Keratinocyte (primary cell): ENCODE results near the gene PTH.

Source experiments
- EZH2 ChIP-seq: IDR thresholded peaks from one replicate; pipeline ENCODE4 v1.6.1; 2012; ENCODE audit warnings: inconsistent platforms, mild to moderate bottlenecking, low read length, moderate library complexity
- TF ChIP-seq, protein P1 (sequence below), 3 experiments: IDR thresholded peaks in 1 of 3; conservative IDR thresholded peaks in 1 of 3; optimal IDR thresholded peaks in 1 of 3; 2 replicates in 2 of 3; 3 replicates in 1 of 3; pipeline versions ENCODE3 to v1.5.1; 2011; ENCODE audit warnings: low read length in 3 of 3, mild to moderate bottlenecking in 3 of 3, moderate library complexity in 2 of 3, control low read depth in 1 of 3, inconsistent platforms in 1 of 3; ENCODE audit not compliant: insufficient read depth in 2 of 3; ENCODE audit errors: extremely low read depth in 1 of 3

DNA sequence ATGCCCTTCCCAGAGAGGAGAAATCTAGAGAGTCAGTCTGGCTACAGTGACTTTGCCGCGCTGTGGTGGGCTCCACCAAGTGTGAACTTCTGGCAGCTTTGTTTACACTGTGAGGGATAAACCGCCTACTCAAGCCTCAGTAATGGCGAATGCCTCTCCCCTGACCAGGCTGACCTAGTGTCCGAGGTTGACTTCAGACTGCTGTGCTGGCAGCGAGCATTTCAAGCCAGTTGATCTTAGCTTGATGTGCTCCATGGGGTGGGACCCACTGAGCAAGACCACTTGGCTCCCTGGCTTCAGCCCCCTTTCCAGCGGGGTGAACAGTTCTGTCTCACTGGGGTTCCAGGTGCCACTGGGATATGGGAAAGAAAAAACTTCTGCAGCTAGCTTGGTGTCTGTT, 38.6 kb upstream of the PTH start:
- TF ChIP-seq EZH2: no peak
- TF ChIP-seq, protein P1, sequence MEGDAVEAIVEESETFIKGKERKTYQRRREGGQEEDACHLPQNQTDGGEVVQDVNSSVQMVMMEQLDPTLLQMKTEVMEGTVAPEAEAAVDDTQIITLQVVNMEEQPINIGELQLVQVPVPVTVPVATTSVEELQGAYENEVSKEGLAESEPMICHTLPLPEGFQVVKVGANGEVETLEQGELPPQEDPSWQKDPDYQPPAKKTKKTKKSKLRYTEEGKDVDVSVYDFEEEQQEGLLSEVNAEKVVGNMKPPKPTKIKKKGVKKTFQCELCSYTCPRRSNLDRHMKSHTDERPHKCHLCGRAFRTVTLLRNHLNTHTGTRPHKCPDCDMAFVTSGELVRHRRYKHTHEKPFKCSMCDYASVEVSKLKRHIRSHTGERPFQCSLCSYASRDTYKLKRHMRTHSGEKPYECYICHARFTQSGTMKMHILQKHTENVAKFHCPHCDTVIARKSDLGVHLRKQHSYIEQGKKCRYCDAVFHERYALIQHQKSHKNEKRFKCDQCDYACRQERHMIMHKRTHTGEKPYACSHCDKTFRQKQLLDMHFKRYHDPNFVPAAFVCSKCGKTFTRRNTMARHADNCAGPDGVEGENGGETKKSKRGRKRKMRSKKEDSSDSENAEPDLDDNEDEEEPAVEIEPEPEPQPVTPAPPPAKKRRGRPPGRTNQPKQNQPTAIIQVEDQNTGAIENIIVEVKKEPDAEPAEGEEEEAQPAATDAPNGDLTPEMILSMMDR (optimal IDR thresholded peaks at IDR 0.05 in 1 of 3, IDR thresholded peaks at IDR 0.05 in 1 of 3, conservative IDR thresholded peaks at IDR 0.05 in 1 of 3; ENCODE audit: extremely low read depth in 1 of 3, insufficient read depth in 2 of 3, low read length in 3 of 3): no peak
